GM20000 (cell line): ENCODE data around the gene OGFRL1.

Experiments
- DNase-seq: peaks from one replicate; pipeline ENCODE4 v3.0.0; 2012; ENCODE audit warnings: low spot score
- TF ChIP-seq, protein P1 (sequence below): IDR thresholded peaks from 2 replicates; pipeline ENCODE4 v1.5.1; 2012; ENCODE audit warnings: mild to moderate bottlenecking, control low read depth; ENCODE audit errors: extremely low read depth, missing control alignments

OGFRL1 gene

DNA sequence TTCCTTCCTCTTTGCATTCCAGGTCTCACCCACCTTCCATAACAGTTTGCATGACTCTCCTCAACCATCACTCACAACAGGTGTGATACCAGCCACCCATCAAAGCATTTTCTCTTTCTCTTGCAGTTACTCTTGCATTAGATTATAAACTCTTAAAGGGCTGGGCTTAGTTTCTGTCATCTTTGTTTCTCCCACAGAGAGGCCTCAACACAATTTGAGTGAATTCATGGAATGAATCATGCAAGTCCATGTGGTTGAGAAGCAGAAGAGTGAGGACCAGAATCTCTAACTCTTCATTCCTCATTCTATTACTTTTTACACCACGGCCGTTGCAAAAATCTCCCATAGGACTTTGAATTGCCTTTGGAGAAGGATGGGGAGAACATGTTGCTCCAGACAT lies 31.4 kb downstream of the OGFRL1 start:
- TF ChIP-seq, protein P1, sequence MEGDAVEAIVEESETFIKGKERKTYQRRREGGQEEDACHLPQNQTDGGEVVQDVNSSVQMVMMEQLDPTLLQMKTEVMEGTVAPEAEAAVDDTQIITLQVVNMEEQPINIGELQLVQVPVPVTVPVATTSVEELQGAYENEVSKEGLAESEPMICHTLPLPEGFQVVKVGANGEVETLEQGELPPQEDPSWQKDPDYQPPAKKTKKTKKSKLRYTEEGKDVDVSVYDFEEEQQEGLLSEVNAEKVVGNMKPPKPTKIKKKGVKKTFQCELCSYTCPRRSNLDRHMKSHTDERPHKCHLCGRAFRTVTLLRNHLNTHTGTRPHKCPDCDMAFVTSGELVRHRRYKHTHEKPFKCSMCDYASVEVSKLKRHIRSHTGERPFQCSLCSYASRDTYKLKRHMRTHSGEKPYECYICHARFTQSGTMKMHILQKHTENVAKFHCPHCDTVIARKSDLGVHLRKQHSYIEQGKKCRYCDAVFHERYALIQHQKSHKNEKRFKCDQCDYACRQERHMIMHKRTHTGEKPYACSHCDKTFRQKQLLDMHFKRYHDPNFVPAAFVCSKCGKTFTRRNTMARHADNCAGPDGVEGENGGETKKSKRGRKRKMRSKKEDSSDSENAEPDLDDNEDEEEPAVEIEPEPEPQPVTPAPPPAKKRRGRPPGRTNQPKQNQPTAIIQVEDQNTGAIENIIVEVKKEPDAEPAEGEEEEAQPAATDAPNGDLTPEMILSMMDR = no peak
- DNase-seq = no peak

- TF ChIP-seq, protein P1 = no peak
- no peak for DNase-seq
Observed at GRCh38 chr6:71321314-71321713, 32.7 kb downstream of the OGFRL1 start.

GRCh38 chr6:71324194-71324785 lies 35.7 kb downstream of the OGFRL1 start:
- TF ChIP-seq, protein P1 = no peak
- DNase-seq = no peak

DNA sequence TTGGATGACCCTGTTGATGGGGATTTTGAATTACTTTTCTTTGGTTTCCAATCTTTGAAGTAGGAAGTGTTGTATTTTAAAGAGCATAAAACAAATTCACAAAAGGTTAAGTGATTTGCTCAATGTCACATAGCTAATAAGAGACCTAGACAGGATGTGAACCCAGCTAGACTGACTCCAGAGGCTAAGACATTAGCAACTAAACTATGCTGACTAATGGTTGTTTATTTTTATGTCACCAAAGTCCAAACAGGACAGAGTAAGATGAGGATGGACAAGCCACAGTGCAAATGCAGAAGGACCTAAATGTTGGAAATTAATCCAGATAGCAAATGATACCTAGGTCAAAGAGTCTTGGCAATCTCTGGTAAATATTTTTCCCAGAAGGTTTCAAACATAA lies 38.0 kb downstream of the OGFRL1 start:
- TF ChIP-seq, protein P1 = no peak
- no peak for DNase-seq

GRCh38 chr6:71330501-71330900 lies 41.9 kb downstream of the OGFRL1 start:
- TF ChIP-seq, protein P1 = no peak
- DNase-seq = no peak

- DNase-seq = no peak
- TF ChIP-seq, protein P1 = no peak
Observed at GRCh38 chr6:71332012-71332411, 43.4 kb downstream of the OGFRL1 start.

DNA sequence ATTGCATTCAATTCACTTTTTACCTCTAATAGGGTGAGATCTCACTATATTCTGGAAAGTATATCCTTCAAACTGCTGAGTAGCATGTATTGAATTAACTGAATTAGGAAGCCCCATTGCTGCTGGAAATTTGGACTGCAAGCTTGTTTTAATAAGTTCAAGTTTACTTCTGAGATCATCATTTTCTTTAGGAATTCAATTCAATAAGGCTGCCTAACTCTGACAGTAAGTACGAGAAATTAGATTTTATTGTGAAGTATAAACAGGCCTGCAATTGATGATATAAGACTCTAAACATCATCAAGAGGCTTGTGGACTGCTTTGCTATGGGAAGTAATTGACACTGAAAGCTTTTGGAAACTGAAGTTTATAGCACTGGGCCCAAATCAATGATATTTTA lies 44.4 kb downstream of the OGFRL1 start:
- TF ChIP-seq, protein P1 = no peak

More for the DNA sequence above, 44.4 kb downstream of the OGFRL1 start:
- no peak for DNase-seq
